T-helper 2 cell treated with Interferon-gamma antibody and Interleukin-4, amounts not matched to agents 100 ng/mL and 5 ng/mL, for 36 hours (primary cell): ENCODE measurements around the gene ISG15. TPM values are rescaled to one million over a fixed set of nuclear protein-coding genes. Genes with fewer than 3 reads are reported as not detected.
"Not testable (repeated sequence)": the region's sequence is repeated elsewhere in the genome, so short reads cannot be mapped to it uniquely, and the experiment has no call there.

ENCODE experiments used
- intact Hi-C: fragments of 100-400 bp; cut with micrococcal nuclease; formaldehyde crosslinking; loops from one replicate; pipeline ENCODE4 v1.15.1; 2023
- total RNA-seq: library from RNA; stranded (reverse); gene quantifications from 2 replicates; pipeline ENCODE4 v1.2.3, GENCODE V29; 2022

Gene ISG15
- total RNA-seq, 1 donor from 2014 or later: 102 TPM

DNA sequence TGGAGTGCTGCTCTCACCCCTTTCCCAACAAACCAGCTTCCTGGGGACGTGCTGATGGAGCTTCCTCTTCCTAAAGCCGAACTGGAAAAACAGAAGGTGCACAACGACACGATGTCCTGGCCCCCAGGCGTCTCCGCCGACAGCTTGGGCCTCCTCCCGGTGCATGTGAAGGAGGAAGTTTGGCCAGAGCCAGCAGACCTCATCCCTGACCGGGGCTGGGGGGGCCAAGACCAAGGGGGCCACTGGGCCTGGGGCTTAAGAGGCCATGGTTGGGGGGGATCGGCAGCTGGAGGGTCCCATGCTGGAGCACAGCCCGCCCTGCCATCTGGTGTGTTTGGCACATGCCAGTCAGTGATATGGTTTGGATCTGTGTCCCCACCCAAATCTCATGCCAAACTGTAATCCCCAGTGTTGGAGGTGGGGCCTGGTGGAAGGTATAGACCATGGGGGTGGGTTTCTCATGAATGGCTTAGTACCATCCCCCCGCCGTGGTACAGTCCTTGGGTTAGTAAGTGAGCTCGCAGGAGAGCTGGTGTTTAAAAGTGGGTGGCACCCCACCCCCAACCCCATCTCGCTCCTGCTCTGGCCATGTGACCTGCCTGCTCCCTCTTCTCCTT, 19.8 kb upstream of the ISG15 start:
- intact Hi-C loops: no loop called here

DNA sequence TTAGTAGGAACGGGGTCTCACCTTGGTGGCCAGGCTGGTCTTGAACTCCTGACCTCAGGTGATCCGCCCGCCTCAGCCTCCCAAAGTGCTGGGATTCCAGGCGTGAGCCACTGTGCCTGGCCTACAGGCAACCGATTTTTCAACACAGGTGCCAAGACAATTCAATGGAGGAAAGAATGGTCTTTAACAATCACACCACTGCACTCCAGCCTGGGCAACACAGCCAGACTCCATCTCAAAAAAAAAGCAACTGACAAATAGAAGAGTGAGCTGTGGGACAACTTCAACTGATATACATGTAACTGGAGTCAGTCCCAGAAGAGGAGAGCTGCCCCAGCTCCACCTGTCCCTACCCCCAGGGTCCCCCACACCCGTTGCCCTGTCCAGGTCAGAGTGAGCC, 18.8 kb upstream of the ISG15 start:
- intact Hi-C loops: not testable (repeated sequence)

GRCh38 chr1:995665-996633, 17.3 kb upstream of the ISG15 start:
- intact Hi-C loops: no loop called here

DNA sequence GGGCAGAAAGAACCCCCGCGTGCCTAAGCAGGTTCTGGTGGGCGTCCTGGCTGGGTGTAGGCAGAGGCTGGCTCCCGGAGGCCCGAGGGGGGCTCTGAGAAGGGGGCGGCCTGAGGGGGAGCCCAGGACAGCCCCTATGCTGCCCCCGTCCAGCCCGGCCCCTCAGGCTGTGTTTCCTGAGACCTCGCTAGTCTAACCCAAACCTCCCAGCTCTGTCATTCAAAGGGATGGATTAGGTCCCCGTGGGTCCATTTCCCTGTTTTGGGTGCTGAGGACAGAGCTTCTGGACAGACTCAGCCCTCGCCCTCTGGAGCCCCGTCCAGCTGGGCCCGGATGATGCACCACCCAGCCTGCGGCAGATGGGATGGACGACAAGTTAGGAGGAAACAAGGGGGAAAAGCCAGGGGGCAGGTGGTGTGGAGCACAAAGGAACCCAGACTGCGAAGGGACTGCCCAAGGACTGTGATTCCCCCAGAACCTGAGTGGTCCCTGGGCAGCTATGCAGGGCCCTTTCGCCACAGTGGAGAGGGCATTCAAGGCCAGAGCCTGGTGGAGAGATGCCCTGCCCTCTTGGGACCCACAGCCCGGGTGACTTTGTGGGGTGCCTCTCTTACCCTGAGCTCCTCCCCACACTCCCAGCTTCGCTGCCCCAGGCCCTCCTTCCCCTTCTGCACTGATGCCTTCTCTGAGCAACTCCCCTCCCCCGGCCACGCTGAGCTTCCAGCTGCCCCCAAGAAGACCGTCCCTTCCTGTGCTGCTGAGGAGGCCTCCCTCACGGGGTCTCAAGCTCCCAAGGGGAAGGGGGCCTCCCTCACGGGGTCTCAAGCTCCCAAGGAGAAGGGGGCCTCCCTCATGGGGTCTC, 16.2 kb upstream of the ISG15 start:
- intact Hi-C loops: no loop called here

DNA sequence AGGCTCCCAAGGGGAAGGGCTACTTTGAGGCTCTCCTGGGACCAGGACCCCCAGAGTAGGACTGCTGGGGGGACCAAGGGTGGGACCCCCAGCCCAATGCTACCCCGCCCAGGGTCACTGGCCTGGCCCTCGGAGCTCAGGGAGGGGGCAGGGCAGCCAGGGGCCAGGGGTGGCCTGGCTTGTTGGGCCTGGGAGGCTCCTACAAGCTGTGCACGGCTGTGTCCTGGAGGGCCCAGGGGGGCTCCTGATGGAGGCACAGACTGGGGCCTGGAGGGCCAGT, 15.6 kb upstream of the ISG15 start:
- intact Hi-C loops: no loop called here

DNA sequence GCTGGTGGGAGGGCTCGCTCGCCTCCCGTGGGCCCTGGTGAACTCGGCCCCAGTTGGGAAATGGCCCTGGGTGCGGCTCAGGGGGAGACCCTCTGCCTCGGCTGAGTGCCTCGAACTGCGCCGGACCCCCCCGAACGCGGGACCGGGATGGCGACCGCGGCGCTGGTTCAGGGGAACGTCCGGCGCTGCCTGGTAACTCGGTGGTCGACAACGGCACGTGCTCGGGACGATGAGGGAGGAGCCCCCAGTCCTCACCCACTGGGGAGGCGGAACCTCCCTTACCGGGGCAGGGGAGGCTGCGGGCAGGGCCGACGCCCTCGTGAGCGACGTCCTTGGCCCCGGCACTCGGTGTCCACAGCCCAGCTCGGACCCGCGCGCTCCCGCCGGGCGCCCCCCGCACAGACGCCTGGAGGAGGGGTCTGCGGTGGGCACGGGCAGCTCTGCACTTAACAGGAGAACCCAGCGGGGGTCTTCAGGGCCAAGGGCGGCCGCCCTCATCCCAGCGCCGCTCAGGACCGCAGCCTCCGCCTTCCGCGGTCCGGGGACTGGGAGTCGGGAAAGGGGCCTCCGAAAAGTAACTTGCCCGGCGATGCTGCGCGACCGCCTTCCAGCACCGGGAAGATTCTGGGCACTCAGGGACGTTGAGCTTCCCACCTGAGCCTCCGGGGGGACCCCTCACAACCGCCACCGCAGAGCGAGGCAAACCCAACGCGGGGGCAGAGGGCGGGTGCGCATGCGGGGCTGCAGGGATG, 15.1 kb upstream of the ISG15 start:
- intact Hi-C loops: no loop called here

DNA sequence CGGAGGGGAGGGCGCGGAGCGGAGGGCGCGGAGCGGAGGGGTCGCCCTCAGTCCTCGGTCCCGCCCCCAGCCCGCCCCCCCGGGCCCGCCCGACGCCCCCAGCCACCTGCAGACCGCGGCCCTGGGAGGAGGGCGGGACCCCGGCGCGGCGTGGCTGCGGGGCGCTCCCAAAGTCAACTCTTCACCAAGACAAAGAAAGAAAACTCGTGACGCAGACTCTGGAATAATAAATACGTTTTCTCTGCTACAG, 14.6 kb upstream of the ISG15 start:
- intact Hi-C loops: no loop called here

DNA sequence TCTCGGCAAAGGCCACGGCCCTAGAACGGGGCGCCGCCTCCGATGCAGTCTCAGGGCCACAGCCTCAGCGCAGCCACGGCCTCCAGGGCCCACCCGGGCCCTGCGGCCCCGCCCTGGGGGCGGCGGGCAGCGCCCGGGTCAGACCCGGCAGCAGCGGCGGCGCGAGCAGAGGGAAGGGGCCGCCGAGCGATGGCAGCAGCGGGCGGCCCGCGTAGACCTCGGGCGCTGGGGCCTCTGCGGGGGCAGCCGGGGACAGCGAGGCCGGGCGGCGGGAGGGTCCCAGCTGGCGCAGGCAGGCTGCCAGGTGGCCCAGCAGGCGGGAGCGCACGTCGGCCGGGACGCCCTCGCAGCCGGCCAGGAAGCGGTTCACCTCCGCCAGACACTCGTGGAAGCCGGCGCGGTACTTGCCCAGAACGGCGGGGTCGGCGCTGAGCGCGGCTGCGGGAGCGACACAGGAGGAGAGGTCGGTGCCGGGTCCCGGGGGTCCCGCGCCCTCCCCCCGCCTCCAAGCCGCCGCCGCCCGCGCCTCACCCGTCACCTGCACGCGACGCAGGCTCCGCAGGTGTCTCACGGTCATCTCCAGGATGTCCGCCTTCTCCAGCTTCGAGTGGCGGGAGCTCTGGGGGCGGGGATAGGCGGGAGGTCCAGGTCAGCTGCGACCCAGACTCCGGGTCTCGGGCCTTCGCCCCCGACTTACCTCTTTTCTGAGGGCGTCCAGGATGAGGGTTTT, 14.1 kb upstream of the ISG15 start:
- intact Hi-C loops: no loop called here

- intact Hi-C loops: loop anchor here (5.0 kb wide), 1 partner anchor 62 kb away; no protein-coding TSS in a partner anchor
These were observed 13.5 kb upstream of the ISG15 start, which contains the start of gene HES4 for GRCh38 chr1:999725-1000356. Gene HES4 (minus strand): TSS chr1:1000097. CDS start chr1:999973, 124 bp downstream.

GRCh38 chr1:1000357-1001056, 12.8 kb upstream of the ISG15 start:
- intact Hi-C loops: loop anchor here (5.0 kb wide), 1 partner anchor 62 kb away; no protein-coding TSS in a partner anchor

GRCh38 chr1:1001057-1001783, 12.1 kb upstream of the ISG15 start:
- intact Hi-C loops: loop anchor here (5.0 kb wide), 1 partner anchor 61 kb away; no protein-coding TSS in a partner anchor

DNA sequence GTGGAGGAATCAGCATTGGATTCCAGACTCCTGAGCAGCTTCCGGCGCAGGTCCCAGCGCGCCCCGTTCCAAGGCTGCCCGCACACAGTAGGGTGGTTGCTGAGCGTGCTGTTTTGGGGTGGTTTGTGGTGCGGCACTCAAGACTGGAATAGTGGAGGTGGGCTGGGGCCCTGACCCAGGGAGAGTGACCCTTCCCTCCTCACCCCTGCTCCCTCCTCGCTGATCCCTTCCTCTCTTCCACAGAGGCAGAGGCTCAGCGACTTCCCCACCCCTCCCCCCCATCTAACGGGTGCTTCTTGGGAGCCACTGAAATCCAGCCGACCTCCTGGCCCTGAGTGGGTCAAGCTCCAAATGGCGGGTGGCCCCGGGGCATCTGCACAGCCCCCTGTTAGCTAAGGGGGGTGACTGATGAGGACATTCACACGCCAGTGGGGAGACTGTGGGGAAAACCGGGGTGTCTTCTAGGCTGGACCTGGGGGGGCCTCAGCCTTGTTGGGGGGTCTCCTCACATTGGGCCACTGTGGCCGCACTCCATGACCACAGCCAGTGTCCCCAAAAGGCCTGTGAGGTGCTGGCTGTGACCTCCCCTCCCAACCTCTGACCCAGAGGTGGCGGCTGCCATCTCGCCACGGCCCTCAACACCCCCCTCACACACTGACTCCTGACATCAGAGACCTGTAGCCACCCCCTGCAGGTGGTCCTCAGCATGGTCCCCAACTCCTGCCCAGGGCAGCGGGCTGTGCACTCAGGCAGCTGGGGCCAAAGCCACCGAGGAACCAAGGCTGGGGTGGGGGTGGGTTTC, 9.5 kb upstream of the ISG15 start:
- intact Hi-C loops: loop anchor here (5.0 kb wide), 1 partner anchor 58 kb away; no protein-coding TSS in a partner anchor

DNA sequence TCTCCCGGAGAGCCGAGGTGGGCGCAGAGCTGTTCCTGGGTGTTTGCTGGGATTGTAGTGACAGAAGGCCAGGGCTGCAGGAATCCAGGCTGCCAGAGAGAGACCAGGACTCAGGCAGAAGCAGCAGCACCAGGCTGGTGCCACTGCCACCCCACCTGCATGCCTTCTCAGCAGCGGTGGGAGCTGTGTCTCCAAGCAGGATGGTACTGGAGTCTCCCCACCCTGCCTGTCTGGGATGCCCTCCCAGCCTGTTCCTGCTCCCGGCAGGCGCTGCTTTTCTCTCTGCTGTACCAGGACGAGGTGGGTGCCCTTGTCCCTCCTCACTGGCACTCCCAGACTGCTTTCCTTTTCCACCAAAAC, 8.9 kb upstream of the ISG15 start:
- intact Hi-C loops: loop anchor here (5.0 kb wide), 1 partner anchor 58 kb away; no protein-coding TSS in a partner anchor

GRCh38 chr1:1004780-1005697, 8.3 kb upstream of the ISG15 start:
- intact Hi-C loops: loop anchor here (5.0 kb wide), 1 partner anchor 57 kb away; no protein-coding TSS in a partner anchor

- intact Hi-C loops: no loop called here
These were observed 7.5 kb upstream of the ISG15 start for GRCh38 chr1:1005774-1006304.
